Esophagus squamous epithelium (tissue), 4 donors: Measurements from ENCODE around the gene NDUFA6.
"Not testable (repeated sequence)": the region's sequence is repeated elsewhere in the genome, so short reads cannot be mapped to it uniquely, and the experiment has no call there.

Source experiments
- CTCF ChIP-seq, 6 experiments: fragments of 450-650 bp in 4 of 6; fragments of 200-600 bp in 2 of 6; sonication (generic) in 2 of 6; IDR thresholded peaks; one replicate each; pipeline ENCODE4 v1.5.1; 2016 to 2019; ENCODE audit warnings: antibody characterized with exemption in 6 of 6, mild to moderate bottlenecking in 4 of 6, moderate library complexity in 4 of 6
- POLR2A ChIP-seq, 4 donors: fragments of 450-650 bp; IDR thresholded peaks; one replicate each; pipeline ENCODE4 v1.6.1; 2017; ENCODE audit warnings: antibody characterized with exemption in 4 of 4, mild to moderate bottlenecking in 4 of 4, moderate library complexity in 3 of 4

- not testable (repeated sequence) for TF ChIP-seq CTCF, POLR2A (IDR thresholded peaks at IDR 0.05)
These were observed 37.4 kb upstream of the NDUFA6 start for GRCh38 chr22:42128007-42128406.
